GM21529 (cell line): ENCODE data around the gene ACACA.
"Not testable (repeated sequence)": the region's sequence is repeated elsewhere in the genome, so short reads cannot be mapped to it uniquely, and the experiment has no call there.

Experiments
- ATAC-seq: cut with Tn5 transposase; IDR thresholded peaks from one replicate; pipeline ENCODE4 v1.9.1; 2021; ENCODE audit not compliant: unreplicated experiment

ACACA gene

GRCh38 chr17:37188157-37188556 is 218.5 kb downstream of the ACACA start:
- ATAC-seq = no peak

GRCh38 chr17:37187262-37187661 is 219.4 kb downstream of the ACACA start:
- ATAC-seq = no peak

GRCh38 chr17:37182786-37183465 is 223.7 kb downstream of the ACACA start:
- ATAC-seq = no peak

- ATAC-seq = no peak
Measured at GRCh38 chr17:37180376-37180775, 226.3 kb downstream of the ACACA start.

GRCh38 chr17:37179893-37180292 is 226.7 kb downstream of the ACACA start:
- no peak for ATAC-seq

- ATAC-seq = no peak
Measured at GRCh38 chr17:37177254-37177870, 229.3 kb downstream of the ACACA start.

- no peak for ATAC-seq
Measured at GRCh38 chr17:37176723-37177122, 229.9 kb downstream of the ACACA start.

GRCh38 chr17:37174205-37174604 is 232.4 kb downstream of the ACACA start:
- ATAC-seq = no peak

GRCh38 chr17:37170881-37171425 is 235.7 kb downstream of the ACACA start:
- no peak for ATAC-seq

GRCh38 chr17:37168731-37169353 is 237.8 kb downstream of the ACACA start:
- ATAC-seq = no peak

- no peak for ATAC-seq
Measured at GRCh38 chr17:37167756-37168155, 238.9 kb downstream of the ACACA start.

GRCh38 chr17:37164057-37164456 is 242.6 kb downstream of the ACACA start:
- ATAC-seq = no peak

GRCh38 chr17:37162800-37163199 is 243.8 kb downstream of the ACACA start:
- no peak for ATAC-seq

GRCh38 chr17:37160944-37161343 is 245.7 kb downstream of the ACACA start:
- ATAC-seq = no peak

GRCh38 chr17:37158290-37158689 is 248.3 kb downstream of the ACACA start:
- no peak for ATAC-seq

- ATAC-seq = no peak
Measured at GRCh38 chr17:37148156-37148555, 258.5 kb downstream of the ACACA start.

GRCh38 chr17:37147301-37147812 is 259.3 kb downstream of the ACACA start:
- peak; percentile 88 for ATAC-seq

GRCh38 chr17:37146086-37147064 is 260.3 kb downstream of the ACACA start:
- no peak for ATAC-seq

- ATAC-seq = no peak
Measured at GRCh38 chr17:37144075-37144701, 262.4 kb downstream of the ACACA start.

- ATAC-seq = not testable (repeated sequence)
Measured at GRCh38 chr17:37143558-37143957, 263.1 kb downstream of the ACACA start.
